Stimulated activated memory B cell treated with anti-CD40 and anti-IgM and Interleukin-4, amounts not matched to agents 10 μg/mL and 1 μg/mL and 100 μg/mL, for 72 hours (primary cell): ENCODE data around the gene C14orf180.
A peak's percentile ranks its signal among the peaks of the same experiment; 100 is the strongest.

Experiments
- ATAC-seq: fragments of 150-1000 bp; cut with Tn5 transposase; 2 replicates; pipeline ENCODE4 v1.10.0; 2021
- H3K27ac Mint-ChIP-seq: one replicate; pipeline ENCODE4 v1.8.0; 2022; ENCODE audit warnings: mild to moderate bottlenecking, mixed read lengths
- H3K27me3 Mint-ChIP-seq: one replicate; pipeline ENCODE4 v1.8.0; 2022; ENCODE audit warnings: mixed read lengths
- H3K36me3 Mint-ChIP-seq: one replicate; pipeline ENCODE4 v1.8.0; 2022; ENCODE audit warnings: mixed read lengths
- H3K4me1 Mint-ChIP-seq: one replicate; pipeline ENCODE4 v1.8.0; 2022; ENCODE audit warnings: mixed read lengths
- H3K4me3 Mint-ChIP-seq: one replicate; pipeline ENCODE4 v1.8.0; 2022; ENCODE audit warnings: mild to moderate bottlenecking, moderate library complexity, mixed read lengths
- H3K9me3 Mint-ChIP-seq: one replicate; pipeline ENCODE4 v1.8.0; 2022; ENCODE audit warnings: mixed read lengths

The C14orf180 gene

GRCh38 chr14:104598039-104598909 lies 18.7 kb downstream of the C14orf180 start:
- ATAC-seq = no peak
- Mint-ChIP-seq H3K4me3 (no peak overlapping the region), H3K36me3 (no peaks in the 10 kb centered on the region), H3K27ac (no peak overlapping the region), H3K9me3 (no peaks in the 10 kb centered on the region), H3K27me3 (peaks cover 92% of the 10 kb centered on the region), H3K4me1 (peaks cover 10% of the 10 kb centered on the region)

DNA sequence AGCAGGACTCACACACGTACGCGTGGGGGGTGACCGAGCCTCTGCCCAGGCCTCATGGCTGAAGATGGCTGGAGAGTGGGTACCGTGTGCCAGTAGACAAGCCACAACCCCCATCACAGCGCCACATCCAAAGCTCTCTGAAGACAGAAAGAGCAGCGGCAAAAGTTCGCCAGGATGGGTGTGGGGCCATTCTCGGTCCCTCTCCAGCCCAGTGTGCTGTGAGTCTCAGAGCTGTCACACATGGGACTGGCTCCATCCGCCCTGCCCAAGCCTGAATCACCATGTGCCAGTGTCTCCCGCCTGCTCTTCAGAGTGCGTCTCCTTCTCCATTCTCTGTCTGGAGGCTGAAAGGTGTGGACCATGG lies 19.3 kb downstream of the C14orf180 start:
- Mint-ChIP-seq H3K4me3 (no peak overlapping the region), H3K4me1 (peaks cover 16% of the 10 kb centered on the region), H3K27ac (no peak overlapping the region), H3K36me3 (no peaks in the 10 kb centered on the region), H3K27me3 (peaks cover 98% of the 10 kb centered on the region), H3K9me3 (no peaks in the 10 kb centered on the region)
- no peak for ATAC-seq

GRCh38 chr14:104599446-104599845 lies 19.9 kb downstream of the C14orf180 start:
- Mint-ChIP-seq H3K4me3 (no peak overlapping the region), H3K27me3 (peaks cover 99% of the 10 kb centered on the region), H3K27ac (no peak overlapping the region), H3K36me3 (no peaks in the 10 kb centered on the region), H3K4me1 (peaks cover 22% of the 10 kb centered on the region), H3K9me3 (no peaks in the 10 kb centered on the region)
- no peak for ATAC-seq

GRCh38 chr14:104600141-104600643 lies 20.6 kb downstream of the C14orf180 start:
- H3K27me3 Mint-ChIP-seq = peaks cover 99% of the 10 kb centered on the region
- no peak overlapping the region for H3K27ac Mint-ChIP-seq
- H3K36me3 Mint-ChIP-seq = no peaks in the 10 kb centered on the region
- ATAC-seq = no peak
- no peak overlapping the region for H3K4me3 Mint-ChIP-seq
- no peaks in the 10 kb centered on the region for H3K9me3 Mint-ChIP-seq
- H3K4me1 Mint-ChIP-seq = peaks cover 22% of the 10 kb centered on the region

- Mint-ChIP-seq H3K4me1 (peaks cover 22% of the 10 kb centered on the region), H3K4me3 (no peak overlapping the region), H3K27me3 (peaks cover 98% of the 10 kb centered on the region), H3K27ac (no peak overlapping the region), H3K36me3 (no peaks in the 10 kb centered on the region), H3K9me3 (no peaks in the 10 kb centered on the region)
- no peak for ATAC-seq
Measured at GRCh38 chr14:104600805-104601204, 21.2 kb downstream of the C14orf180 start.

DNA sequence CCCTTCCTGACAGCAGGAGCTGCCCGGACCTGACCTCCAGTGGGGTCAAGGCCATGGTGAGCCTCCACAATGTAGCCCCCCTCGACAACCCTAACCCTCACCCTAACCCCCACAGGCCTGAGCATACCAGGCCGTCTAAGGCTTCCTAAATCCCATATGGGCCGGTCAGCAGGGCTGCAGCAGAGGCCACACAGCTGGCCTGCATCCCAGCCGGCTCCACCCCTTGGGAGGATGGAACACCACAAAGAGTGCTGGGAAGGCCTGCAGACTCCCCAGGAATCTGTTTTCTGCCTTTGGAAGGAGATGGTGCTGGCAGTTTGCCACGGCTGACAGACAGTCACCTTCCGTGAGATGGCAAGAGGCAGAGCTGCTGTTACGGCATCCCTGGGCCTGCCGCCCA lies 22.2 kb downstream of the C14orf180 start:
- Mint-ChIP-seq H3K9me3 (no peaks in the 10 kb centered on the region), H3K4me1 (peaks cover 22% of the 10 kb centered on the region), H3K36me3 (no peaks in the 10 kb centered on the region), H3K4me3 (no peak overlapping the region), H3K27ac (no peak overlapping the region), H3K27me3 (peaks cover 93% of the 10 kb centered on the region)
- no peak for ATAC-seq

DNA sequence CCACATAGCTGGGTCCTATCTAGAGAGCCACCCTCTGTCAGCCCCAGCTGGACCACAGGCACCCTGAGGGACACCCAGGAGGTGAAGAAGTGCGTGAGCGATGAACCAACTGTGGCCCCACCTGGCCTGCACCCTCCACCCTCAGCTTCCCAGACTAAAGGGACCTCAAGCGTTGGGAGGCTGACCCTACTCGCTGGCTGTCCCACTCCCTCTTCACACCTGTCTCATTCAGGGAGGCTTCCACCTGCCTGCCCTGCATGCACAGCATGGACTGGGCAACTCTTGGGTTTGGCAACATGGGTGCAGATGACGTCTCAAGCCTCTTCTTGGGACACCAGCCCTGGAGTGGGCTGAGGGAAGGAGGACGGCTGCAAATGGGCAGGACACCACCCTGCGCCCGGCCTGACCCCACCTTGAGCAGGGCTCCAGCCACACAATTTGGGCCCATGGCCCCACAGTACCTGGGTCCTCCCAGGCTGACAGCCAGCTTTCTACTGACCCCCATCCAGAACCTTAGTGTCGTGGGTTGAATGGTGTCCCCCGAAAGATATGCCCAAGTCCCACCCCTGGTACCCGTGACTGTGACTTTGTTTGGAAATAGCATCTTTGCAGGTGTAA lies 22.9 kb downstream of the C14orf180 start:
- Mint-ChIP-seq H3K27ac (no peak overlapping the region), H3K4me3 (no peak overlapping the region), H3K36me3 (no peaks in the 10 kb centered on the region), H3K9me3 (peaks cover 3% of the 10 kb centered on the region), H3K4me1 (peaks cover 22% of the 10 kb centered on the region), H3K27me3 (peaks cover 91% of the 10 kb centered on the region)
- ATAC-seq = no peak

DNA sequence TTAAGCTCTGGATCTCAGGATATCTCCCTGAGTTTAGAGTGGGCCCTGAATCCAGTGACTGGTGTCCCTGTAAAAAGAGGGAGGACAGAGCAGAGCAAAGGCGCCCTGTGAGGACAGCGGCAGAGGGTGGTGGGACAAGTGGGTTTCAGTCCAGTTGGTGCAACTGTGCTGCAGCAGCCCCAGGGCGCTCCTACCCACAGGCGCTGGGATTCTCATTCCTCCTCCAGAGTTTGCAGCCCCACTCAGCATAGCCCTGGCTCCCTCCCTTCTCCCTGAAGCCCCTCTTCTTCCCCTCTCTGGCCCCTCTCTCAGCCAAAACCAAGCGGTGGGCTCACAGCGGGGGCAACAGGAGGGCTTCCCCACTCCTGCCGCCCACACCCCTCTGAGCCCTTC lies 23.4 kb downstream of the C14orf180 start:
- H3K4me1 Mint-ChIP-seq = peaks cover 22% of the 10 kb centered on the region
- no peak overlapping the region for H3K4me3 Mint-ChIP-seq
- H3K27ac Mint-ChIP-seq = no peak overlapping the region
- no peak for ATAC-seq
- H3K27me3 Mint-ChIP-seq = peaks cover 91% of the 10 kb centered on the region
- peaks cover 3% of the 10 kb centered on the region for H3K9me3 Mint-ChIP-seq
- no peaks in the 10 kb centered on the region for H3K36me3 Mint-ChIP-seq

GRCh38 chr14:104603711-104604401 lies 24.3 kb downstream of the C14orf180 start:
- no peak overlapping the region for H3K4me3 Mint-ChIP-seq
- peaks cover 3% of the 10 kb centered on the region for H3K9me3 Mint-ChIP-seq
- H3K27me3 Mint-ChIP-seq = peaks cover 91% of the 10 kb centered on the region
- H3K36me3 Mint-ChIP-seq = no peaks in the 10 kb centered on the region
- H3K27ac Mint-ChIP-seq = no peak overlapping the region
- ATAC-seq = peak; percentile 3
- H3K4me1 Mint-ChIP-seq = peaks cover 22% of the 10 kb centered on the region

- no peak within 1 kb of the TSS for H3K4me3 Mint-ChIP-seq
- H3K4me1 Mint-ChIP-seq = peaks cover 22% of the 10 kb centered on the region
- peaks cover 91% of the 10 kb centered on the region for H3K27me3 Mint-ChIP-seq
- no peaks in the 10 kb centered on the region for H3K36me3 Mint-ChIP-seq
- no peak for ATAC-seq
- H3K27ac Mint-ChIP-seq = no peak within 1 kb of the TSS
- H3K9me3 Mint-ChIP-seq = peaks cover 3% of the 10 kb centered on the region
Measured at GRCh38 chr14:104604458-104605449, 25.2 kb downstream of the C14orf180 start, which contains the start of gene TMEM179. TMEM179 (minus strand) TSS chr14:104604772; CDS start chr14:104604741, 31 bp downstream.

GRCh38 chr14:104609666-104610065 lies 30.1 kb downstream of the C14orf180 start:
- peaks cover 12% of the 10 kb centered on the region for H3K9me3 Mint-ChIP-seq
- H3K36me3 Mint-ChIP-seq = no peaks in the 10 kb centered on the region
- no peaks in the 10 kb centered on the region for H3K4me1 Mint-ChIP-seq
- H3K4me3 Mint-ChIP-seq = no peak overlapping the region
- no peak for ATAC-seq
- H3K27me3 Mint-ChIP-seq = peaks cover 69% of the 10 kb centered on the region
- no peak overlapping the region for H3K27ac Mint-ChIP-seq

DNA sequence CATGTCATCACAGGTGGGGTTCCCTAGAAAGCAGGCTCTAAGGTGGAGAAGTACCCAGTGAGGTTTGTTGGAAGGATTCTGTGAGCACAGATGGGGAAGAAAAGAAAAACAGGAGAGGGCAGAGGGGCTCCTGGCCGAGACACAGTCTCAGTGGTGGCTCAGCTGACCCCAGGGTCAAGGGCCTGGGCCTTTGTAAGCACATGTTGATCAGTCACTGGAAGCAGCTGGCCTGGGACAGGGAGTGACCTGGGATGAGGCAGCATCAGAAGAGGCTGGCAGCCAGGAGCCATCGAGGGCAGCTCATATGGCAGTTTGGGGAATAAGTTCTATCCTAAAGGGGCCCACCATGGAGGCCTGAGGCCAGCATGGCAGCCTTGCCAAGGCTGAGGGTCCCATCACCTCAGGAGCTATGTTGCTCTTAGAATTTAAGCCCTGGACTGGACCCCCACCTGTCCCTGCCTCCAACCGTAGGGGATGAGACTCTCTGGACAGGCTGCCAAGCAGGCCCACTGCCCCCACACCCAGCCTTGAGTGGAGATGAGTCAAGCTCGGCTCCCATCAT lies 31.3 kb downstream of the C14orf180 start:
- Mint-ChIP-seq H3K27ac (no peak overlapping the region), H3K4me3 (no peak overlapping the region), H3K9me3 (peaks cover 13% of the 10 kb centered on the region), H3K36me3 (no peaks in the 10 kb centered on the region), H3K4me1 (no peaks in the 10 kb centered on the region), H3K27me3 (peaks cover 61% of the 10 kb centered on the region)
- ATAC-seq = no peak

DNA sequence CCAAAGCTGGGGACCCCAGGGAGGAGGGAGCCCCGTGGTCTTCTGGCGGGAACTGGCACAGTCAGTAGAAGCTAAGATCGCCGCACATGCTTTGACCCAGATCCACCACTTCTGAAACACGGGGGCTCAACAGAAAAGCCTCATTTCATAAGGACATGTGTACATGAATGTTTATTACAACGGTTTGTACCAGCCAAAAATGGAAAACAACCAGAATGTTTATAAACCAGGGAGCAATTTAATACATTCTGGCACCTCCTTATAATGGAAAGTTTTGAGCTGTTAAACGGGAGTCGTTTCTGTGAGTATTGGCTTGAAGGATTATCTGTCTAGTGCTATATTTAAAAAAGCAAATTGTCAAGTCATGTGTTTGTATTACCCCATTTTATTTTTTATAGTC lies 32.3 kb downstream of the C14orf180 start:
- H3K4me1 Mint-ChIP-seq = no peaks in the 10 kb centered on the region
- ATAC-seq = no peak
- no peak overlapping the region for H3K27ac Mint-ChIP-seq
- no peaks in the 10 kb centered on the region for H3K36me3 Mint-ChIP-seq
- H3K4me3 Mint-ChIP-seq = no peak overlapping the region
- peaks cover 67% of the 10 kb centered on the region for H3K27me3 Mint-ChIP-seq
- H3K9me3 Mint-ChIP-seq = peaks cover 12% of the 10 kb centered on the region

GRCh38 chr14:104614126-104614812 lies 34.7 kb downstream of the C14orf180 start:
- Mint-ChIP-seq H3K9me3 (peaks cover 10% of the 10 kb centered on the region), H3K27me3 (peaks cover 62% of the 10 kb centered on the region), H3K27ac (no peak overlapping the region), H3K4me1 (peaks cover 5% of the 10 kb centered on the region), H3K4me3 (no peak overlapping the region), H3K36me3 (no peaks in the 10 kb centered on the region)
- ATAC-seq = no peak
